Erythroblast (primary cell): ENCODE data around the gene PHRF1.

Experiments
- GATA1 ChIP-seq: IDR thresholded peaks from 2 replicates; pipeline ENCODE4 v1.6.1; 2011; ENCODE audit warnings: low read depth, mild to moderate bottlenecking, control low read depth, low read length, moderate library complexity
- POLR2A ChIP-seq: IDR thresholded peaks from 2 replicates; pipeline ENCODE4 v1.6.1; 2011; ENCODE audit warnings: mild to moderate bottlenecking, low read length

DNA sequence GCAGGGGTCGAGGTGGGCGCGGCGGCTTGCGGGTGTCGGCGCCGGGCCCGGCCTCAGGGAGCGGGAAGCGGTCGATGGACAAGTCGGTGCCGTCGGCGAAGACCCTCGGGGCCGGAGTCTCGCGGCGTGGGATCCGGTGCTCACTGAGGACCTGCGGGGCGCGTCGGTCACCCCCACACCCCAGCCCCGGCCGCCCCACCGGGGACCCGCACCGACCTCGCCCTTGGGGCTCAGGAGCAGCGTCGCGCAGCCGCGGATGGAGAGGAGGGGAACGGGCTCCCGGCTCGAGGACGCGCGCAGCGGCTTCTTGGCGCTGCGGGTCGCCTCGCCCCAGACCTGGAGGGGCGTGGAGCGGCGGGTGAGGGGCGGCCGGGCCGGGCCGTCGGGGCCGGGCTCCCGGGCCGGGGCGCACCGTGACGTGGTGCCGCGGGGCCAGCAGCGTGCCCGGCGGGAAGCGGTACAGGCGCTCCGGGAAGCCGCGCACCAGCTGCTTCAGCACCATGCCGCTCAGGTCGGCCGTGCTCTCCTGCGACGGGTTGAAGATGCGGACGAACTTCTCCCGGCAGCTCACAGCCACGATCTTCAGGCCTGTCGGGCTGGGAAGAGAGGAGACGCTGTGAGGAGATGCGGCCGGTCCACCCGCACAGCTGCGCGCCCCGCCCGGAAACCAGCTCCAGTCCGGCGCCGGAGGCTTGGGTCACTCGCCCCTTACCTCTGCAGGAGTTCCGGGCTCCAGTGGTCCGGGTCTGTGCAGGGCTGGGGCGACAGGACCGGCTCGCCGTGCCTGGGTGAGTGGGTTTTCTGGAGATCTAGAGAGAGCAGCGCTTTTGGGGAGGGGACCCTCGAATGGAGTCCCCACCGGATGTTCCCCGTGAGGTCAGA is 20.2 kb upstream of the PHRF1 start:
- TF ChIP-seq POLR2A (no peak), GATA1 (no peak)
